ENCODE data around the gene TATDN3. TPM values are rescaled to one million over a fixed set of nuclear protein-coding genes. Genes with fewer than 3 reads are reported as not detected.

TATDN3 gene
- total RNA-seq, 1 experiment from 2014 or later, result 16.3 TPM

GRCh38 chr1:212773011-212773410 is 18.7 kb upstream of the TATDN3 start:
- H3K4me3 ChIP-seq (replicated peaks in 1 of 2; ENCODE audit: low read depth in 1 of 2, low read length in 2 of 2), result no peak overlapping the region
- no peak overlapping the region for H3K27ac ChIP-seq (ENCODE audit: low read depth, low read length)
- ChIA-PET RAD21 (ENCODE audit: low non-redundant PET in 1 of 2, low total read pairs in 2 of 2, uncharacterized antibody in 2 of 2, unreplicated experiment in 2 of 2) (no interaction called here), CTCF (interaction anchor here (2.9 kb wide), 1 partner anchor 23 kb away, joined by 9 read pairs; no protein-coding TSS in a partner anchor), POLR2A (no interaction called here)
- DNase-seq (ENCODE audit: low read depth, low spot score) (no peak), ATAC-seq (no peak)
- TF ChIP-seq CBX3 (IDR thresholded peaks at IDR 0.05; ENCODE audit: low read depth) (no peak), RAD21 (IDR thresholded peaks at IDR 0.05; ENCODE audit: low read depth) (no peak), MAX (IDR thresholded peaks at IDR 0.05) (no peak), SIN3A (IDR thresholded peaks at IDR 0.05; ENCODE audit: low read depth) (no peak)
- no peak overlapping the region for H2AFZ ChIP-seq (ENCODE audit: low read depth, low read length, poor library complexity, severe bottlenecking)
- no peak overlapping the region for H3K4me2 ChIP-seq (ENCODE audit: low read length)
- no peaks in the 10 kb centered on the region for H3K9me2 ChIP-seq (ENCODE audit: insufficient read depth)
- no peaks in the 10 kb centered on the region for H3K27me3 ChIP-seq (ENCODE audit: insufficient read depth, low read length)
- H3K36me3 ChIP-seq (ENCODE audit: control insufficient read depth in 1 of 2, insufficient read depth in 2 of 2, low read length in 2 of 2), result no peaks in the 10 kb centered on the region; a peak in 1 of 4 replicates
- BruUV-seq (replicated peaks), result no TSS peak
- intact Hi-C loops (cut with micrococcal nuclease), result no loop called here
- H3K4me1 ChIP-seq (ENCODE audit: control insufficient read depth in 1 of 2, insufficient read depth in 2 of 2, low read length in 2 of 2), result no peaks in the 10 kb centered on the region
- no peak overlapping the region for H3K9ac ChIP-seq (ENCODE audit: low read length)
- H4K20me1 ChIP-seq (ENCODE audit: insufficient read depth), result no peaks in the 10 kb centered on the region
- H3K79me2 ChIP-seq (ENCODE audit: insufficient read depth, low read length), result peaks cover 13% of the 10 kb centered on the region
- no peaks in the 10 kb centered on the region for H3K9me3 ChIP-seq (ENCODE audit: control insufficient read depth in 1 of 2, insufficient read depth in 1 of 2, low read depth in 1 of 2, low read length in 2 of 2)

- Histone ChIP-seq H3K4me1 (ENCODE audit: control insufficient read depth in 1 of 2, insufficient read depth in 2 of 2, low read length in 2 of 2) (no peaks in the 10 kb centered on the region), H3K27me3 (ENCODE audit: insufficient read depth, low read length) (no peaks in the 10 kb centered on the region), H3K36me3 (ENCODE audit: control insufficient read depth in 1 of 2, insufficient read depth in 2 of 2, low read length in 2 of 2) (no peaks in the 10 kb centered on the region; a peak in 1 of 4 replicates), H2AFZ (ENCODE audit: low read depth, low read length, poor library complexity, severe bottlenecking) (no peak overlapping the region), H3K4me3 (replicated peaks in 1 of 2; ENCODE audit: low read depth in 1 of 2, low read length in 2 of 2) (no peak overlapping the region), H3K79me2 (ENCODE audit: insufficient read depth, low read length) (peaks cover 6% of the 10 kb centered on the region), H3K27ac (ENCODE audit: low read depth, low read length) (no peak overlapping the region), H3K9me2 (ENCODE audit: insufficient read depth) (no peaks in the 10 kb centered on the region), H3K9ac (ENCODE audit: low read length) (no peak overlapping the region), H3K9me3 (ENCODE audit: control insufficient read depth in 1 of 2, insufficient read depth in 1 of 2, low read depth in 1 of 2, low read length in 2 of 2) (no peaks in the 10 kb centered on the region), H3K4me2 (ENCODE audit: low read length) (no peak overlapping the region), H4K20me1 (ENCODE audit: insufficient read depth) (no peaks in the 10 kb centered on the region)
- ChIA-PET CTCF (interaction anchor here (1.2 kb wide), 1 partner anchor 25 kb away, joined by 4 read pairs; no protein-coding TSS in a partner anchor), POLR2A (no interaction called here), RAD21 (ENCODE audit: low non-redundant PET in 1 of 2, low total read pairs in 2 of 2, uncharacterized antibody in 2 of 2, unreplicated experiment in 2 of 2) (no interaction called here)
- no peak for TF ChIP-seq MAX (IDR thresholded peaks at IDR 0.05)
- no peak for TF ChIP-seq SRF (IDR thresholded peaks at IDR 0.05; ENCODE audit: low read depth)
- TF ChIP-seq ZBTB33 (IDR thresholded peaks at IDR 0.05; ENCODE audit: extremely low read depth, insufficient replicate concordance, low read length), result no peak
- TF ChIP-seq CBX3 (IDR thresholded peaks at IDR 0.05; ENCODE audit: low read depth), result no peak
- no peak for TF ChIP-seq RAD21 (IDR thresholded peaks at IDR 0.05; ENCODE audit: low read depth)
- TF ChIP-seq ZNF274 (IDR thresholded peaks at IDR 0.05; ENCODE audit: low read depth, low read length), result no peak
- TF ChIP-seq YY1 (IDR thresholded peaks at IDR 0.05; ENCODE audit: extremely low read depth, insufficient replicate concordance, low read depth, low read length), result no peak
- no peak for TF ChIP-seq POLR2A (IDR thresholded peaks at IDR 0.05; ENCODE audit: borderline replicate concordance, extremely low read depth, insufficient read depth, insufficient read length)
- BruUV-seq (replicated peaks), result no TSS peak
- ATAC-seq (no peak), DNase-seq (ENCODE audit: low read depth, low spot score) (no peak)
- intact Hi-C loops (cut with micrococcal nuclease), result no loop called here
Observed at GRCh38 chr1:212774584-212774983, 17.1 kb upstream of the TATDN3 start.
